AG04450 (cell line): ENCODE results near the gene TSPAN7. TPM values are rescaled to one million over a fixed set of nuclear protein-coding genes. Genes with fewer than 3 reads are reported as not detected.

Experiments used
- CTCF ChIA-PET: fragments of 300-600, 350-600 bp; formaldehyde crosslinking; extraction: SDS; loops from one replicate; lab custom pipeline; 2022; ENCODE audit warnings: antibody characterized with exemption, inconsistent platforms; lab: Charles Lee
- POLR2A ChIA-PET: fragments of 350-600 bp; formaldehyde crosslinking; extraction: SDS; loops from one replicate; lab custom pipeline; 2021; ENCODE audit warnings: antibody characterized with exemption, inconsistent platforms; lab: Yijun Ruan, JAX
- DNase-seq: peaks from one replicate; pipeline ENCODE4 v3.0.0-alpha.2; 2011; ENCODE audit warnings: low read depth, low spot score
- H3K27ac ChIP-seq: one replicate; pipeline ENCODE4 v1.5.1; 2012; ENCODE audit warnings: low read depth, low read length, control low read depth
- H3K27me3 ChIP-seq: one replicate; pipeline ENCODE4 v1.6.0; 2012; ENCODE audit warnings: low read length; ENCODE audit not compliant: control insufficient read depth, insufficient read depth
- H3K4me3 ChIP-seq: 2 replicates; pipeline ENCODE4 v1.5.1; 2011; ENCODE audit warnings: mild to moderate bottlenecking, low read depth, low read length, control low read depth
- H3K9me3 ChIP-seq: 2 replicates; pipeline ENCODE4 v1.5.1; 2012; ENCODE audit warnings: low read length; ENCODE audit not compliant: control insufficient read depth, insufficient read depth
- polyA plus RNA-seq: library from polyadenylated mRNA; depleted of rRNA; stranded (reverse); fragments of >200 nt; gene quantifications from 2 replicates; pipeline ENCODE4 v1.2.3, GENCODE V29; 2011
- TF ChIP-seq, protein P1 (sequence below): IDR thresholded peaks from 2 replicates; pipeline ENCODE4 v1.5.1; 2011; ENCODE audit warnings: low read depth, low read length, control low read depth, inconsistent platforms

TSPAN7 gene
- polyA plus RNA-seq, 1 experiment, result not detected

DNA sequence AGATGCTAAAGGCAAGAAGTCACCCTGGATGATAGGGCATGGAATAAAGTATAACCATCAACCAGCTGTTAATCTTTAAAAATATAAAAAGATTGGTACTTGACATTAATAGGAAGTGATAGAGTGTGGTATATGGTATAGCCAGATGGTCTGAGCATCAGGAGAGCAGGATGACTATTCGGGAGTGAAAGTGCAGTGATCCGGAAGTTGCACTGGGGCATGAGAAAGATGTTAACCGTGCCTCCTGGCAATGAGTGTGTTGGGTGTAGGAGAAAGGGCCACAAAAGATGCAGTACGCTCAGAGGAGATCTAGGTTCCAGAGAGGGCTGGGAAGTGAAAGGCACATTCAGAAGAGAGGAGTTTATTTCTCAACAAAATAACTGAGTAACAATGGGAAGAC, 65.0 kb downstream of the TSPAN7 start:
- CTCF ChIA-PET, result no interaction called here
- POLR2A ChIA-PET, result no interaction called here
- TF ChIP-seq, protein P1, sequence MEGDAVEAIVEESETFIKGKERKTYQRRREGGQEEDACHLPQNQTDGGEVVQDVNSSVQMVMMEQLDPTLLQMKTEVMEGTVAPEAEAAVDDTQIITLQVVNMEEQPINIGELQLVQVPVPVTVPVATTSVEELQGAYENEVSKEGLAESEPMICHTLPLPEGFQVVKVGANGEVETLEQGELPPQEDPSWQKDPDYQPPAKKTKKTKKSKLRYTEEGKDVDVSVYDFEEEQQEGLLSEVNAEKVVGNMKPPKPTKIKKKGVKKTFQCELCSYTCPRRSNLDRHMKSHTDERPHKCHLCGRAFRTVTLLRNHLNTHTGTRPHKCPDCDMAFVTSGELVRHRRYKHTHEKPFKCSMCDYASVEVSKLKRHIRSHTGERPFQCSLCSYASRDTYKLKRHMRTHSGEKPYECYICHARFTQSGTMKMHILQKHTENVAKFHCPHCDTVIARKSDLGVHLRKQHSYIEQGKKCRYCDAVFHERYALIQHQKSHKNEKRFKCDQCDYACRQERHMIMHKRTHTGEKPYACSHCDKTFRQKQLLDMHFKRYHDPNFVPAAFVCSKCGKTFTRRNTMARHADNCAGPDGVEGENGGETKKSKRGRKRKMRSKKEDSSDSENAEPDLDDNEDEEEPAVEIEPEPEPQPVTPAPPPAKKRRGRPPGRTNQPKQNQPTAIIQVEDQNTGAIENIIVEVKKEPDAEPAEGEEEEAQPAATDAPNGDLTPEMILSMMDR, result no peak
- DNase-seq, result no peak
- no peaks in the 10 kb centered on the region for H3K9me3 ChIP-seq
- H3K27ac ChIP-seq, result no peak overlapping the region
- H3K27me3 ChIP-seq, result no peaks in the 10 kb centered on the region
- H3K4me3 ChIP-seq, result no peak overlapping the region

DNA sequence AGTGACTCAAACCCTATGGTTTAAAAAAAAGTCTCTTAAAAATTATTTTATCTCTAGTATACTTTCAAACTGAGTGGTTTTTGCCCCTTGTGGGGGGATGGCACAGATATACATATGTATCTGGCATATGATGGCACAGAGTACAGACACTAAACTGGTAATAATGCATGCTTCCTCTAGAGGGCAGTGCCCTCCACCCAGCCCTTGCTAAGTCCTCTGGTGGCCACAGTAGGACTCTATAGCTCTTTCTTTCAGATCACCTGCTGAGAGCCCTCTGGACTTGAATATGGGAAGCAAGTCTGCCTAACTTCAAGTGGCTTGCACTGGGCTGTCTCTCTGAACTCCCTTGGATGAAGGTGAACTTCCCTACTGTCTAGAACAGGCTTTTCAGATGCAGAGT, 66.3 kb downstream of the TSPAN7 start:
- Histone ChIP-seq H3K27ac (no peak overlapping the region), H3K9me3 (no peaks in the 10 kb centered on the region), H3K4me3 (no peak overlapping the region), H3K27me3 (no peaks in the 10 kb centered on the region)
- POLR2A ChIA-PET, result no interaction called here
- CTCF ChIA-PET, result no interaction called here
- TF ChIP-seq, protein P1, result peak; percentile 29; the same call in 1 of the 2 replicates
- no peak for DNase-seq

DNA sequence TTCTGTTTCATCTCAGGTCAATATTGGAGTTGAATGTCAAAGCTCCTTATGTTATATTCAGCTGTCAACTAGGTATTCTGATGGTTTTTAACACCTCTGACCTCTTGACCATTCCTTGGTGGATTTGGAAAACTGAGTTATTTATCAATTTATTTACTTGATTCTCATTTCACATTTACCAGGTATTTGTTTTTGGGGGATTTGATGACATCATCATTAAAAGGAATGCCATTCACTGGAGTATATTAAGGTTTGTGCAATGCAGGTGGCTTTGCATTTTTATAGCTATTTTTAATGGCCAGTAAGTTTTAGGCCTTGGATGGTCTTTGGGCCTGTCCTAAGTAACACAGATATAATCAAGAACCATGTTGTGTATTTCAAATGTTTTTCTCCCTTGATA, 67.2 kb downstream of the TSPAN7 start:
- no peak overlapping the region for H3K27ac ChIP-seq
- no peak for DNase-seq
- TF ChIP-seq, protein P1, result no peak
- no peak overlapping the region for H3K4me3 ChIP-seq
- CTCF ChIA-PET, result no interaction called here
- POLR2A ChIA-PET, result no interaction called here
- no peaks in the 10 kb centered on the region for H3K27me3 ChIP-seq
- H3K9me3 ChIP-seq, result no peaks in the 10 kb centered on the region

DNA sequence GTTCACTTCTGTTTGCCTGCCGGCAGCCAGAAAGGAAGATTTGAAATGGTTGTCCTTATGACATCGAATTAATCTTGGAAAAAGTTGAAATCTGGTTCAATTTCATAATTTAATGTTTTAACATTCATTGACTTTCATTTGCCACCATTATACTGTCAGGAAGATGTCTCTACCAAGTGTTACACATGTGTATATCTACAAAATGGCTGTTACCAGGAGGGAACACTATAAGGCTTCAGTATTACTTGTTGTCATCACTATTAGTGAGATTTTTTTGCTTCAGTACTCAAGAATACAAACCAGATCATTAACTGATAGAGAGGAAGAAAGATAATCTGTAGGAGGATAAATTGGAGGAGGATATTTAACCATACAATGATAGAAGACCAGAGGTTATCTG, 71.2 kb downstream of the TSPAN7 start:
- TF ChIP-seq, protein P1, result no peak
- ChIA-PET CTCF (no interaction called here), POLR2A (no interaction called here)
- H3K27ac ChIP-seq, result no peak overlapping the region
- H3K27me3 ChIP-seq, result no peaks in the 10 kb centered on the region
- H3K4me3 ChIP-seq, result no peak overlapping the region
- H3K9me3 ChIP-seq, result no peaks in the 10 kb centered on the region
- DNase-seq, result no peak

DNA sequence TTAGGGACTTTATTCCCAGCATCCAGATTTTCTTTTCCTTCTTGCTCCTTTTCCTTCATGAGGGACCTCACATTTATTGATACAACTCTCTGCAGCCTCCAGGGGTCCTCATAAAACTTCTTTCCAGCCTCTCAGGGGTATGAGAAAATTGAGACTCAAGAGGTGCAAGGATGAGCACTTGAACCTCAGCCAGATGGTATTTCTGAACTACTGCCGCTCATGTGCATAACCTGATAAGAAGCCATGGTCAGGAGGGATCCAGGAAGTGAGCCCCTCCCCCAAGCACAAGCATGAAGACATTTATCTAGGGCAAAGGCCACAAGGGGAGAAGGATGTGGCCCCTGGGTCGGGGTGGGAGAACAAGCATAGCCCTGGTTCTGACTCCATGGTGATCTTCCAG, 73.3 kb downstream of the TSPAN7 start:
- Histone ChIP-seq H3K9me3 (no peaks in the 10 kb centered on the region), H3K27ac (no peak overlapping the region), H3K27me3 (no peaks in the 10 kb centered on the region), H3K4me3 (no peak overlapping the region)
- CTCF ChIA-PET, result no interaction called here
- TF ChIP-seq, protein P1, result no peak
- DNase-seq, result no peak
- POLR2A ChIA-PET, result no interaction called here
